Body of pancreas (tissue), 4 donors: ENCODE data around the gene RFC4.

Experiments
- POLR2A ChIP-seq, 3 donors: fragments of 450-650 bp; IDR thresholded peaks; one replicate each; pipeline ENCODE4 v1.6.1; 2016; ENCODE audit warnings: antibody characterized with exemption in 3 of 3, mild to moderate bottlenecking in 2 of 3
- TF ChIP-seq, protein P1 (sequence below), 7 experiments: fragments of 450-650 bp in 4 of 7; fragments of 200-600 bp in 3 of 7; sonication (generic) in 3 of 7; IDR thresholded peaks; one replicate each; pipeline ENCODE4 v1.5.1; 2016 to 2019; ENCODE audit warnings: antibody characterized with exemption in 7 of 7

- TF ChIP-seq, protein P1, sequence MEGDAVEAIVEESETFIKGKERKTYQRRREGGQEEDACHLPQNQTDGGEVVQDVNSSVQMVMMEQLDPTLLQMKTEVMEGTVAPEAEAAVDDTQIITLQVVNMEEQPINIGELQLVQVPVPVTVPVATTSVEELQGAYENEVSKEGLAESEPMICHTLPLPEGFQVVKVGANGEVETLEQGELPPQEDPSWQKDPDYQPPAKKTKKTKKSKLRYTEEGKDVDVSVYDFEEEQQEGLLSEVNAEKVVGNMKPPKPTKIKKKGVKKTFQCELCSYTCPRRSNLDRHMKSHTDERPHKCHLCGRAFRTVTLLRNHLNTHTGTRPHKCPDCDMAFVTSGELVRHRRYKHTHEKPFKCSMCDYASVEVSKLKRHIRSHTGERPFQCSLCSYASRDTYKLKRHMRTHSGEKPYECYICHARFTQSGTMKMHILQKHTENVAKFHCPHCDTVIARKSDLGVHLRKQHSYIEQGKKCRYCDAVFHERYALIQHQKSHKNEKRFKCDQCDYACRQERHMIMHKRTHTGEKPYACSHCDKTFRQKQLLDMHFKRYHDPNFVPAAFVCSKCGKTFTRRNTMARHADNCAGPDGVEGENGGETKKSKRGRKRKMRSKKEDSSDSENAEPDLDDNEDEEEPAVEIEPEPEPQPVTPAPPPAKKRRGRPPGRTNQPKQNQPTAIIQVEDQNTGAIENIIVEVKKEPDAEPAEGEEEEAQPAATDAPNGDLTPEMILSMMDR (IDR thresholded peaks at IDR 0.05), result no peak
- no peak for TF ChIP-seq POLR2A (IDR thresholded peaks at IDR 0.05)
Measured at GRCh38 chr3:186787642-186788481, 18.4 kb downstream of the RFC4 start.
